Uterus (tissue), 4 donors: ENCODE measurements around the gene SALL4. TPM values are rescaled to one million over a fixed set of nuclear protein-coding genes. Genes with fewer than 3 reads are reported as not detected.
"Not testable (repeated sequence)": the region's sequence is repeated elsewhere in the genome, so short reads cannot be mapped to it uniquely, and the experiment has no call there.

Source experiments
- DNase-seq, 2 donors: peaks; one replicate each; pipeline ENCODE4 v3.0.0-alpha.2; 2019 to 2020
- H3K27ac ChIP-seq, 2 donors: fragments of 200-600 bp; sonication (generic); 1 replicate in 1 of 2; 2 replicates in 1 of 2; pipeline ENCODE4 v1.5.1; 2016 to 2018
- H3K27me3 ChIP-seq, 2 donors: fragments of 200-600 bp; sonication (generic); one replicate each; pipeline ENCODE4 v1.5.1; 2018 to 2019; ENCODE audit warnings: control low read depth in 1 of 2
- H3K36me3 ChIP-seq, 2 donors: fragments of 200-600 bp; sonication (generic); one replicate each; pipeline ENCODE4 v1.5.1; 2019; ENCODE audit warnings: control low read depth in 1 of 2
- H3K4me1 ChIP-seq, 2 donors: fragments of 200-600 bp; sonication (generic); one replicate each; pipeline ENCODE4 v1.5.1; 2018 to 2019; ENCODE audit warnings: control low read depth in 1 of 2
- H3K4me3 ChIP-seq, 2 donors: fragments of 200-600 bp; sonication (generic); 1 replicate in 1 of 2; 2 replicates in 1 of 2; pipeline ENCODE4 v1.5.1; 2018 to 2019; ENCODE audit warnings: mild to moderate bottlenecking in 1 of 2
- H3K9me3 ChIP-seq, 2 donors: fragments of 200-600 bp; sonication (generic); one replicate each; pipeline ENCODE4 v1.5.1; 2019; ENCODE audit warnings: control low read depth in 1 of 2
- POLR2A ChIP-seq, 2 donors: fragments of 450-650 bp; IDR thresholded peaks; one replicate each; pipeline ENCODE4 v1.6.1; 2016; ENCODE audit warnings: antibody characterized with exemption in 2 of 2, mild to moderate bottlenecking in 1 of 2, moderate library complexity in 1 of 2
- intact Hi-C: fragments of 100-400 bp; cut with DNase I; formaldehyde crosslinking; loops from one replicate; pipeline ENCODE4 v1.15.1; 2023; ENCODE audit warnings: low total_unique reads
- total RNA-seq, 4 donors: library from RNA; depleted of rRNA in 3 of 4; stranded (reverse); fragments of >200 nt in 3 of 4; gene quantifications; one replicate each; pipeline versions ENCODE4 v1.1.0 to v1.2.4, GENCODE V29; 2014 to 2023
- TF ChIP-seq, protein P1 (sequence below), 4 experiments: fragments of 200-600 bp in 2 of 4; fragments of 450-650 bp in 2 of 4; sonication (generic) in 2 of 4; IDR thresholded peaks; one replicate each; pipeline ENCODE4 v1.5.1; 2016 to 2019; ENCODE audit warnings: antibody characterized with exemption in 4 of 4, mild to moderate bottlenecking in 2 of 4, moderate library complexity in 1 of 4
- donor health status: DM: yes; HTN: yes; CAD: no.

Gene SALL4
- total RNA-seq, 4 donors from 2014 or later, result 0.09 to 0.55 TPM; not detected in 2

DNA sequence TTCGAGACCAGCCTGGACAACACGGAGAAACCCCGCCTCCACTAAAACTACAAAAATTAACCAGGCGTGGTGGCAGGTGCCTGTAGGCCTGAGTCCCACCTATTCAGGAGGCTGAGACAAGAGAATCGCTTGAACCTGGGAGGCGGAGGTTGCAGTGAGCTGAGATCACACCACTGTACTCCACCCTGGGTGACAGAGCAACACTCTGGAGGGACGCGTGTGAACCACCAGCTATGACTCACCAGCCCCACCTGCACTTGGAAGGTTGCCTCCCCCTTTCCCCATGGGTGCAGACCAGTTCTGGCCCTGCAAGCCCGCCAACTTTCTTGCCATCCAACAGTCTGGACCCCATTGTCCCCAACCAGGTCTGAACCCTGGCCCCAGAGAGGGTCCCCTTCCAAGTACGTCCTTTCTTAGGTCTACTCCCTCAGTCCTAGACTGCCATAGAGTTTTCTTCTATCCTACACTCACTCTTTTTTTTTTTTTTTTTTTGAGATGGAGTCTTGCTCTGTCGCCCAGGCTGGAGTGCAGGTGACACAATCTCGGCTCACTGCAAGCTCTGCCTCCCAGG lies 63.4 kb downstream of the SALL4 start:
- intact Hi-C loops, result no loop called here
- Histone ChIP-seq H3K36me3 (no peaks in the 10 kb centered on the region), H3K27ac (no peak overlapping the region), H3K27me3 (no peaks in the 10 kb centered on the region), H3K4me3 (no peak overlapping the region), H3K4me1 (no peaks in the 10 kb centered on the region), H3K9me3 (no peaks in the 10 kb centered on the region)
- TF ChIP-seq, protein P1, sequence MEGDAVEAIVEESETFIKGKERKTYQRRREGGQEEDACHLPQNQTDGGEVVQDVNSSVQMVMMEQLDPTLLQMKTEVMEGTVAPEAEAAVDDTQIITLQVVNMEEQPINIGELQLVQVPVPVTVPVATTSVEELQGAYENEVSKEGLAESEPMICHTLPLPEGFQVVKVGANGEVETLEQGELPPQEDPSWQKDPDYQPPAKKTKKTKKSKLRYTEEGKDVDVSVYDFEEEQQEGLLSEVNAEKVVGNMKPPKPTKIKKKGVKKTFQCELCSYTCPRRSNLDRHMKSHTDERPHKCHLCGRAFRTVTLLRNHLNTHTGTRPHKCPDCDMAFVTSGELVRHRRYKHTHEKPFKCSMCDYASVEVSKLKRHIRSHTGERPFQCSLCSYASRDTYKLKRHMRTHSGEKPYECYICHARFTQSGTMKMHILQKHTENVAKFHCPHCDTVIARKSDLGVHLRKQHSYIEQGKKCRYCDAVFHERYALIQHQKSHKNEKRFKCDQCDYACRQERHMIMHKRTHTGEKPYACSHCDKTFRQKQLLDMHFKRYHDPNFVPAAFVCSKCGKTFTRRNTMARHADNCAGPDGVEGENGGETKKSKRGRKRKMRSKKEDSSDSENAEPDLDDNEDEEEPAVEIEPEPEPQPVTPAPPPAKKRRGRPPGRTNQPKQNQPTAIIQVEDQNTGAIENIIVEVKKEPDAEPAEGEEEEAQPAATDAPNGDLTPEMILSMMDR (IDR thresholded peaks at IDR 0.05), result no peak
- no peak for TF ChIP-seq POLR2A (IDR thresholded peaks at IDR 0.05)
- no peak for DNase-seq

GRCh38 chr20:51738261-51738660 lies 64.1 kb downstream of the SALL4 start:
- H3K9me3 ChIP-seq, intact Hi-C loops, H3K4me1 ChIP-seq, H3K27ac ChIP-seq, H3K36me3 ChIP-seq, H3K27me3 ChIP-seq, DNase-seq, H3K4me3 ChIP-seq: not testable (repeated sequence)

DNA sequence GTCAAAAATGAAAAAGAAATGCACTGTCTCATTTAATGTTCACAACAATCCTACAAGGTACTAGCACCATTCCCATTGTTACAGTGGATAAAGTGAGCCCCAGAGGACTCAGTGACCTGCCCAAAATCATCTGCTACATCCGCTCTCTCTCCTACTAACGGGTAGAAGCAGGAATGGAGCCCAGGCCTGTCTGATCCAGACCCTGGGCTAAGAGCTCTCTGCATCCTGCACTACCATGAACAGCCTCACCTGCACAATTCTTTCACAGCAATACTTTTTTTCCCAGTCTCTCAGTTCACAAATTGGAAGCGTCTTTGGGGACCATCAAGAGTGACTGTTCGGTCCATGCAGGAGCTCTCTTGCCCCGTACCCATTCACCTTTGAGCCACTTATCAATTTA lies 65.4 kb downstream of the SALL4 start:
- Histone ChIP-seq H3K36me3 (no peaks in the 10 kb centered on the region), H3K27ac (no peak overlapping the region), H3K4me3 (no peak overlapping the region), H3K27me3 (no peaks in the 10 kb centered on the region), H3K4me1 (no peaks in the 10 kb centered on the region), H3K9me3 (no peaks in the 10 kb centered on the region)
- DNase-seq, result no peak
- intact Hi-C loops, result no loop called here
- TF ChIP-seq, protein P1 (IDR thresholded peaks at IDR 0.05), result no peak
- TF ChIP-seq POLR2A (IDR thresholded peaks at IDR 0.05), result no peak

- no peaks in the 10 kb centered on the region for H3K9me3 ChIP-seq
- no peak overlapping the region for H3K4me3 ChIP-seq
- no peak overlapping the region for H3K27ac ChIP-seq
- H3K4me1 ChIP-seq, result no peaks in the 10 kb centered on the region
- H3K27me3 ChIP-seq, result no peaks in the 10 kb centered on the region
- intact Hi-C loops, result no loop called here
- H3K36me3 ChIP-seq, result no peaks in the 10 kb centered on the region
- DNase-seq, result no peak
- TF ChIP-seq, protein P1 (IDR thresholded peaks at IDR 0.05), result no peak
- no peak for TF ChIP-seq POLR2A (IDR thresholded peaks at IDR 0.05)
Measured at GRCh38 chr20:51735728-51736600, 66.4 kb downstream of the SALL4 start.

DNA sequence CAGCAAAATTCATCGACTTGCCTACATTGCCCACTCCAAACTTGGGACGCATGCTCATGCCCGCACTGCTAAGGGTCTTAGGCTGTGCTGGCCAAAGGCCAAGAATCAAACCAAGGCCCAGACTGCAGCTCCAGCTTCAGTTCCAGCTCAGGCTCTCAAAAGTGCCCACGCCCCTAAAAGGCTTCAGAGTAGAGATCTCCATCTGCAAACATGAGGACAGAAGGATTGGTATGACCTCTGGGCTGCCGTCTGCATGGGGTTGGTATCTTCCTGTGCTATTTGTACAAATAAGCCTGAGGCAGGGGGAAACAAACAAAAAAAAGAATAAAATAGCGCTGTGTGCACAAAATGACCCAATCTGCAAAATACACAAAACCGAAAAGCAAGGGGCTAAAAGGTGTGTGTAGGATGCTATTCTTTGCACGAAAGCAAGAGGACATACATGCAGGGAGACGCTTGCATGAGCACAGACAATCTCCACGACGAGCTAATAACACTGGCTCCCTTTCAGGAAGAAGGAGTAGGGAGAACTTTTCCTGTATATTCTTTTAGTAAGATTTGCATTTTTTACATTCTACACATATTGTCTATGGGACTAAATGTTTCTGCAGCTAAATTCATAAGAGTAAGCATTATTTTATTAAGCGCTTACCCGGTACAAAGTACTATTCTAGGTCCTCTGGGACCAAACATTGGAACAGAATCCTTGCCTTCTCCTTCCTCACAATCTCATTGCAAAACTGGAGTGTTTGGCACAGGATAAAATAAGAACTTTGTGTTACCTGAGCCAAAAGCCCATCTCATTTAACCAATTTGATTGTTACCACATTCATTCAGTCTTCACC lies 67.2 kb downstream of the SALL4 start:
- no peak for TF ChIP-seq POLR2A (IDR thresholded peaks at IDR 0.05)
- TF ChIP-seq, protein P1 (IDR thresholded peaks at IDR 0.05), result no peak
- Histone ChIP-seq H3K27me3 (no peaks in the 10 kb centered on the region), H3K4me1 (no peaks in the 10 kb centered on the region), H3K27ac (no peak overlapping the region), H3K36me3 (no peaks in the 10 kb centered on the region), H3K4me3 (no peak overlapping the region), H3K9me3 (no peaks in the 10 kb centered on the region)
- no peak for DNase-seq
- intact Hi-C loops, result no loop called here
